SK-N-SH (cell line): ENCODE data around the gene PBX2. TPM values are rescaled to one million over a fixed set of nuclear protein-coding genes. Genes with fewer than 3 reads are reported as not detected.

Experiments used
- CTCF ChIA-PET: fragments of 300-600, 350-600 bp; formaldehyde crosslinking; extraction: SDS; loops from one replicate; lab custom pipeline; 2021; lab: Yijun Ruan, JAX
- POLR2A ChIA-PET: fragments of 350-600 bp; sonication (Branson Sonifier 250); formaldehyde crosslinking; extraction: SDS; loops from one replicate; lab custom pipeline; 2020; ENCODE audit warnings: antibody characterized with exemption, inconsistent platforms; lab: Yijun Ruan, JAX
- DNase-seq: peaks from one replicate; pipeline ENCODE4 v3.0.0; 2012
- H2AFZ ChIP-seq: fragments of 200-600 bp; sonication (generic); 2 replicates; pipeline ENCODE4 v1.8.1; 2016; ENCODE audit warnings: antibody characterized with exemption, mild to moderate bottlenecking, low read depth
- H3F3A ChIP-seq: fragments of 200-600 bp; sonication (generic); replicated peaks from 2 replicates; pipeline ENCODE3; 2016; ENCODE audit warnings: antibody characterized with exemption, mild to moderate bottlenecking; ENCODE audit not compliant: insufficient read depth
- H3K27ac ChIP-seq, 2 experiments: fragments of 200-500 bp in 1 of 2; fragments of 200-600 bp in 1 of 2; sonication (Bioruptor generic) in 1 of 2; sonication (generic), shearing (Covaris generic) in 1 of 2; 2 replicates each; pipeline versions ENCODE4 v1.5.1 to v1.6.1; 2014 to 2016; ENCODE audit warnings: low read depth in 2 of 2, inconsistent platforms in 1 of 2, low read length in 1 of 2, mild to moderate bottlenecking in 1 of 2, mixed read lengths in 1 of 2
- H3K27me3 ChIP-seq: fragments of 200-600 bp; sonication (generic), shearing (Covaris generic); 2 replicates; pipeline ENCODE4 v1.6.1; 2016; ENCODE audit warnings: mixed run types; ENCODE audit not compliant: insufficient read depth
- H3K36me3 ChIP-seq, 2 experiments: fragments of 200-500 bp in 1 of 2; fragments of 200-600 bp in 1 of 2; sonication (Bioruptor generic) in 1 of 2; sonication (generic) in 1 of 2; replicated peaks in 1 of 2; 2 replicates each; pipeline versions ENCODE3 to v1.5.1; 2014 to 2016; ENCODE audit warnings: low read length in 1 of 2, mild to moderate bottlenecking in 1 of 2; ENCODE audit not compliant: insufficient read depth in 2 of 2, control insufficient read depth in 1 of 2
- H3K4me1 ChIP-seq, 2 experiments: fragments of 200-500 bp in 1 of 2; fragments of 200-600 bp in 1 of 2; sonication (Bioruptor generic) in 1 of 2; sonication (generic), shearing (Covaris generic) in 1 of 2; 2 replicates each; pipeline versions ENCODE4 v1.5.1 to v1.6.1; 2014 to 2016; ENCODE audit warnings: low read depth in 1 of 2, low read length in 1 of 2, mixed run types in 1 of 2; ENCODE audit not compliant: insufficient read depth in 2 of 2, control insufficient read depth in 1 of 2
- H3K4me2 ChIP-seq: fragments of 200-600 bp; sonication (generic), shearing (Covaris generic); 2 replicates; pipeline ENCODE4 v1.6.1; 2017; ENCODE audit warnings: mixed run types
- H3K4me3 ChIP-seq, 2 experiments: fragments of 200-500 bp in 1 of 2; fragments of 200-600 bp in 1 of 2; sonication (Bioruptor generic) in 1 of 2; sonication (generic), shearing (Covaris generic) in 1 of 2; 2 replicates each; pipeline versions ENCODE4 v1.5.1 to v1.8.1; 2014 to 2016; ENCODE audit warnings: low read depth in 2 of 2, inconsistent platforms in 1 of 2, low read length in 1 of 2, mild to moderate bottlenecking in 1 of 2, mixed read lengths in 1 of 2, moderate library complexity in 1 of 2
- H3K79me2 ChIP-seq: fragments of 200-600 bp; sonication (generic); 2 replicates; pipeline ENCODE4 v1.8.1; 2017; ENCODE audit warnings: mild to moderate bottlenecking; ENCODE audit not compliant: insufficient read depth
- H3K9ac ChIP-seq: fragments of 200-600 bp; sonication (generic); 2 replicates; pipeline ENCODE4 v1.6.1; 2017; ENCODE audit warnings: mixed run types
- H3K9me2 ChIP-seq: fragments of 200-600 bp; sonication (generic); 2 replicates; pipeline ENCODE4 v1.6.1; 2017; ENCODE audit warnings: mixed run types
- H3K9me3 ChIP-seq: fragments of 200-600 bp; sonication (generic); 2 replicates; pipeline ENCODE4 v1.6.1; 2017; ENCODE audit warnings: mixed run types, mild to moderate bottlenecking, moderate library complexity
- H4K20me1 ChIP-seq: fragments of 200-600 bp; sonication (generic); 2 replicates; pipeline ENCODE4 v1.6.1; 2017; ENCODE audit warnings: mild to moderate bottlenecking, mixed run types; ENCODE audit not compliant: insufficient read depth
- EP300 ChIP-seq, 2 experiments: IDR thresholded peaks; 2 replicates each; pipeline versions ENCODE4 v1.4.0 to v1.6.1; 2012; ENCODE audit warnings: borderline replicate concordance in 1 of 2, low read depth in 1 of 2, low read length in 1 of 2
- FOSL2 ChIP-seq: IDR thresholded peaks from 2 replicates; pipeline ENCODE4 v1.4.0; 2012; ENCODE audit warnings: low read depth, mild to moderate bottlenecking, moderate library complexity, borderline replicate concordance
- GABPA ChIP-seq: IDR thresholded peaks from 2 replicates; pipeline ENCODE4 v1.4.0; 2012; ENCODE audit warnings: low read depth, mild to moderate bottlenecking
- JUND ChIP-seq: IDR thresholded peaks from 2 replicates; pipeline ENCODE4 v1.4.0; 2012
- MXI1 ChIP-seq: IDR thresholded peaks from 2 replicates; pipeline ENCODE4 v1.6.1; 2012; ENCODE audit warnings: mild to moderate bottlenecking, low read depth, low read length, improper control_type of control experiment
- NFIC ChIP-seq: IDR thresholded peaks from 2 replicates; pipeline ENCODE4 v1.4.0; 2012; ENCODE audit warnings: borderline replicate concordance
- NRF1 ChIP-seq: IDR thresholded peaks from 2 replicates; pipeline ENCODE4 v1.6.1; 2012; ENCODE audit warnings: low read depth, mild to moderate bottlenecking, low read length
- RAD21 ChIP-seq: IDR thresholded peaks from 2 replicates; pipeline ENCODE4 v1.6.1; 2012; ENCODE audit warnings: mild to moderate bottlenecking, low read length
- RFX5 ChIP-seq: IDR thresholded peaks from 2 replicates; pipeline ENCODE4 v1.6.1; 2012; ENCODE audit warnings: mild to moderate bottlenecking, improper control_type of control experiment, low read length
- RXRA ChIP-seq: IDR thresholded peaks from 2 replicates; pipeline ENCODE4 v1.4.0; 2012; ENCODE audit warnings: low read depth, mild to moderate bottlenecking, borderline replicate concordance
- SIN3A ChIP-seq: IDR thresholded peaks from 2 replicates; pipeline ENCODE4 v1.6.1; 2012; ENCODE audit warnings: low read depth, mild to moderate bottlenecking, low read length, moderate library complexity, borderline replicate concordance
- TAF1 ChIP-seq: IDR thresholded peaks from 2 replicates; pipeline ENCODE4 v1.6.1; 2012; ENCODE audit warnings: low read depth, mild to moderate bottlenecking, low read length, moderate library complexity, borderline replicate concordance
- YY1 ChIP-seq: IDR thresholded peaks from 2 replicates; pipeline ENCODE4 v1.4.0; 2012; ENCODE audit warnings: low read depth, mild to moderate bottlenecking
- WGBS: methylation state at CpG from one replicate; pipeline ENCODE4 v1.1.6; 2017; ENCODE audit warnings: low lambda C conversion rate; 5-methylcytosine and 5-hydroxymethylcytosine counted together
- polyA plus RNA-seq, 3 experiments: library from polyadenylated mRNA; depleted of rRNA; stranded (reverse); fragments of >200 nt; gene quantifications; 2 replicates each; pipeline ENCODE4 v1.2.3, GENCODE V29; 2012
- TF ChIP-seq, protein P1 (sequence below): IDR thresholded peaks from 2 replicates; pipeline ENCODE4 v1.4.0; 2012; ENCODE audit warnings: low read depth
- TF ChIP-seq, protein P2 (sequence below): fragments of 150-350 bp; IDR thresholded peaks from 2 replicates; pipeline ENCODE4 v1.6.1; 2017; ENCODE audit warnings: antibody characterized with exemption, low read length, low read depth, borderline replicate concordance
- TF ChIP-seq, protein P3 (sequence below): IDR thresholded peaks from 2 replicates; pipeline ENCODE4 v1.4.0; 2012; ENCODE audit warnings: low read depth, borderline replicate concordance
- TF ChIP-seq, protein P4 (sequence below): IDR thresholded peaks from 2 replicates; pipeline ENCODE4; 2012
- TF ChIP-seq, protein P5 (sequence below): fragments of 150-350 bp; IDR thresholded peaks from 2 replicates; pipeline ENCODE4 v1.6.1; 2016; ENCODE audit warnings: mild to moderate bottlenecking, low read depth, low read length

The PBX2 gene
- polyA plus RNA-seq, 1 of the 3 experiments (the other 2 are of a cell fraction): 74.5 TPM

DNA sequence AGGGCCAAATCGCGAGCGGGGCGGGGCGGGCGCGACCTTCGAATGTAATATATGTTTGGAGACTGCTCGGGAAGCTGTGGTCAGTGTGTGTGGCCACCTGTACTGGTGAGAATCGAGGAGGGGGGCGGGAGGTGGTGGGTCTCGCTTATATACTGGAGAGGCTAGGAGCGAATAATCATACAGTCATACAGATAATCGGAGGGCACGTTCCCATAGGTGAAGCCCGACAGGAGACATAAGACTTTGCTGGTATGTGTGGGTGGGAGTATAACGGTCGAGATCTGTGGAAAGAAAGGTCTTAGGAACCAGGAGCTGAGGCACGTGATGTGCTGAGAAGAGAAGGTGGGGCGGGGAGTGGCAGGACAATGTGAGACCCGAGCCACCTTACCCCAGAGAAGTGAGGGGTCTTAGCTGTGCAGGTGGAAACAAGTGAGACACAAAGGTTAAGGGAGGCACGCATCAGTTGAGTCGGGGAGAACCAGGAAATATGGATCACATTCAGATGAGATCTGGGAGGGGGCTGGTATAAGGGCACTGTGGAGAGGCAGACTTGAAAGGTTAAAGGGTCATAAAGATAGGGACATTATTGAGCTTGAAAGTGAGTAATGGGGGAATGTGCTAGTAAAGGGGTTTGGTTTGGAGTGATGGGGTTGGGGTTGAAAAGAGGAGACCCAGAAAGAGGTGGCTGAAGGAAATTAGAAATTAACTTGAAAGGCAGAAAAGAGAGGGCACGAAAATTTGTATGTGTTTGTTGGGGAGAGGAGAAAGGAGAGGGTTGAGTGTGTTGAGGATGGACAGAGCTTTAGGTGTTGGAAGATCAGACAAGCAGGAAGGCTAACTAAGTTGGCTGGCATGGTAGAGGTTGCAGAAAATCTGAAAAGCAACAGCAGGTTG lies 11.2 kb downstream of the PBX2 start:
- Histone ChIP-seq H4K20me1 (no peaks in the 10 kb centered on the region), H3K27ac (peak overlapping the region; percentile 66 to 98), H2AFZ (peak overlapping the region; percentile 85), H3K4me1 (peaks cover 12 to 33% of the 10 kb centered on the region in 2 experiments; a peak in 3 of 4 replicates), H3K79me2 (peaks cover 33% of the 10 kb centered on the region), H3K9ac (peak overlapping the region; percentile 84), H3F3A (peaks cover 10% of the 10 kb centered on the region), H3K27me3 (no peaks in the 10 kb centered on the region), H3K9me2 (no peaks in the 10 kb centered on the region), H3K4me3 (peak overlapping the region; percentile 84 to 99), H3K4me2 (peak overlapping the region; percentile 100), H3K36me3 (peaks cover 9 to 25% of the 10 kb centered on the region in 2 experiments), H3K9me3 (no peaks in the 10 kb centered on the region)
- peak; percentile 48 for DNase-seq
- TF ChIP-seq MXI1 (peak; percentile 72; the same call in 1 of the 2 replicates), RXRA (no peak), JUND (no peak)
- TF ChIP-seq, protein P1, sequence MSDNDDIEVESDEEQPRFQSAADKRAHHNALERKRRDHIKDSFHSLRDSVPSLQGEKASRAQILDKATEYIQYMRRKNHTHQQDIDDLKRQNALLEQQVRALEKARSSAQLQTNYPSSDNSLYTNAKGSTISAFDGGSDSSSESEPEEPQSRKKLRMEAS: peak; percentile 6; the same call in 1 of the 2 replicates
- TF ChIP-seq, protein P2, sequence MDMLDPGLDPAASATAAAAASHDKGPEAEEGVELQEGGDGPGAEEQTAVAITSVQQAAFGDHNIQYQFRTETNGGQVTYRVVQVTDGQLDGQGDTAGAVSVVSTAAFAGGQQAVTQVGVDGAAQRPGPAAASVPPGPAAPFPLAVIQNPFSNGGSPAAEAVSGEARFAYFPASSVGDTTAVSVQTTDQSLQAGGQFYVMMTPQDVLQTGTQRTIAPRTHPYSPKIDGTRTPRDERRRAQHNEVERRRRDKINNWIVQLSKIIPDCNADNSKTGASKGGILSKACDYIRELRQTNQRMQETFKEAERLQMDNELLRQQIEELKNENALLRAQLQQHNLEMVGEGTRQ: 0 out of 2 replicates have a peak, but pooled peaks have one; percentile 5
- TF ChIP-seq, protein P3, sequence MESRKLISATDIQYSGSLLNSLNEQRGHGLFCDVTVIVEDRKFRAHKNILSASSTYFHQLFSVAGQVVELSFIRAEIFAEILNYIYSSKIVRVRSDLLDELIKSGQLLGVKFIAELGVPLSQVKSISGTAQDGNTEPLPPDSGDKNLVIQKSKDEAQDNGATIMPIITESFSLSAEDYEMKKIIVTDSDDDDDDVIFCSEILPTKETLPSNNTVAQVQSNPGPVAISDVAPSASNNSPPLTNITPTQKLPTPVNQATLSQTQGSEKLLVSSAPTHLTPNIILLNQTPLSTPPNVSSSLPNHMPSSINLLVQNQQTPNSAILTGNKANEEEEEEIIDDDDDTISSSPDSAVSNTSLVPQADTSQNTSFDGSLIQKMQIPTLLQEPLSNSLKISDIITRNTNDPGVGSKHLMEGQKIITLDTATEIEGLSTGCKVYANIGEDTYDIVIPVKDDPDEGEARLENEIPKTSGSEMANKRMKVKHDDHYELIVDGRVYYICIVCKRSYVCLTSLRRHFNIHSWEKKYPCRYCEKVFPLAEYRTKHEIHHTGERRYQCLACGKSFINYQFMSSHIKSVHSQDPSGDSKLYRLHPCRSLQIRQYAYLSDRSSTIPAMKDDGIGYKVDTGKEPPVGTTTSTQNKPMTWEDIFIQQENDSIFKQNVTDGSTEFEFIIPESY: no peak
- ChIA-PET CTCF (interaction anchor here (0.8 to 1.0 kb wide), 2 partner anchors 24 to 61 kb away, joined by 3 read pairs; no protein-coding TSS in a partner anchor), POLR2A (interaction anchor here (1.5 to 4.1 kb wide), 2 partner anchors 11 to 17 kb away, joined by 6 to 22 read pairs; partner anchors contain the start of gene PBX2)
- 2% methylated on average over 24 of the region's 24 CpGs for WGBS

DNA sequence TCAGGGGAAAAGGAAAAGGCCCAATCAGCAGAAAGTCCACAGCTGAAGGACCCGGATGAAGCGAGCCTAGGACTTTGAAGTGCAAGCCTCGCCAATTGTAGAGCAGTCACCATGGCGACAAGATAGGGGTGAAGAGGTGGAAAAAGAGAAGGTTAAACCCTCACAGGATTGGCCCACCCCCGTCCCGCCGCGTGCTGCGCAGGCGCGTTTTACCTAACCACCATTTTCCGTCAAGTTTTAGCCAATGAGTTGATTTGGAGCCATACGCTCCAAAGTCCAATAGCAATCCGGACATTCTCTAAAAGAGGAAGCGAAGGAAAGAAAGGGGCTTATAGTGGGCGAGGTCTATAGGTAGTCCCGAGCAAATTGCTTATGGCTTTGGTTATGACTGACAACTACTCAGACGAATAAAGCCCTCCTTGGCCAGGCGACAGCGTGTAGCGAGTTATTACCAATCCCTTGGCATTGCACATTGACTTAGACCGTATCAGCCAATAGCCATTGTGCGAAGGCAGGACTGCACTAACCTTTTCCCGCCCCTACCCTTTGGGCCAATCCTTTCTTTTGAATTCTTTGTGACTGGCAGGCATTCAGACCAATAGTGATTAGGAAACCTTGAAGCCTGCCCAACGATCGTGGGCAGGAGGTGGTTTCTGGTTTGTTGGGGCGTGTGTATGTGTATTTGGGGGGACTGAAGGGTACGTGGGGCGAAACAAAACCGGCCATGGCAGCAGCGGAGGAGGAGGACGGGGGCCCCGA lies 12.0 kb downstream of the PBX2 start, which contains the start of gene RNF5:
Gene RNF5, plus strand, starts transcription at position 618 of the 759 bp plus-strand sequence. Its CDS starts 107 bp downstream, at position 725.
- H3F3A ChIP-seq: peaks cover 13% of the 10 kb centered on the region
- H3K9me3 ChIP-seq: no peaks in the 10 kb centered on the region
- peak within 1 kb of the TSS; percentile 98 to 99 for H3K27ac ChIP-seq
- POLR2A ChIA-PET: interaction anchor here (1.3 to 4.1 kb wide), 6 partner anchors 12 to 794 kb away, joined by 5 to 22 read pairs (median 6); partner anchors contain the start of genes ATF6B, FKBPL, PBX2 and PRRT1
- H3K79me2 ChIP-seq: peaks cover 40% of the 10 kb centered on the region
- H3K4me1 ChIP-seq: peaks cover 12 to 37% of the 10 kb centered on the region in 2 experiments; a peak in 3 of 4 replicates
- WGBS: under 1% methylated on average over 32 of the region's 33 CpGs
- H3K9ac ChIP-seq: peak within 1 kb of the TSS; percentile 84
- CTCF ChIA-PET: no interaction called here
- H3K27me3 ChIP-seq: no peaks in the 10 kb centered on the region
- H4K20me1 ChIP-seq: no peaks in the 10 kb centered on the region
- H3K9me2 ChIP-seq: no peaks in the 10 kb centered on the region
- H3K36me3 ChIP-seq: peaks cover 9 to 19% of the 10 kb centered on the region in 2 experiments
- peak within 1 kb of the TSS; percentile 88 for H2AFZ ChIP-seq
- peak within 1 kb of the TSS; percentile 100 for H3K4me2 ChIP-seq
- H3K4me3 ChIP-seq: peak within 1 kb of the TSS; percentile 84 to 99
- peak; percentile 92 for DNase-seq
- peak in 1 of 2 experiments; percentile 27; a peak in 1 of 4 replicates for TF ChIP-seq EP300 (IDR thresholded peaks at IDR 0.05; ENCODE audit: borderline replicate concordance in 1 of 2, low read depth in 1 of 2, low read length in 1 of 2)
- no peak for TF ChIP-seq NFIC
- TF ChIP-seq GABPA: peak; percentile 33
- peak; percentile 83; the same call in 1 of the 2 replicates for TF ChIP-seq RFX5
- peak; percentile 40 for TF ChIP-seq MXI1
- peak; percentile 52; the same call in 1 of the 2 replicates for TF ChIP-seq YY1
- TF ChIP-seq NRF1: peak; percentile 83
- no peak; the same call in 1 of the 2 replicates for TF ChIP-seq SIN3A
- TF ChIP-seq RAD21: no peak
- TF ChIP-seq, protein P4, sequence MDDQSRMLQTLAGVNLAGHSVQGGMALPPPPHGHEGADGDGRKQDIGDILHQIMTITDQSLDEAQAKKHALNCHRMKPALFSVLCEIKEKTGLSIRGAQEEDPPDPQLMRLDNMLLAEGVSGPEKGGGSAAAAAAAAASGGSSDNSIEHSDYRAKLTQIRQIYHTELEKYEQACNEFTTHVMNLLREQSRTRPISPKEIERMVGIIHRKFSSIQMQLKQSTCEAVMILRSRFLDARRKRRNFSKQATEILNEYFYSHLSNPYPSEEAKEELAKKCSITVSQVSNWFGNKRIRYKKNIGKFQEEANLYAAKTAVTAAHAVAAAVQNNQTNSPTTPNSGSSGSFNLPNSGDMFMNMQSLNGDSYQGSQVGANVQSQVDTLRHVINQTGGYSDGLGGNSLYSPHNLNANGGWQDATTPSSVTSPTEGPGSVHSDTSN: peak; percentile 99
- TF ChIP-seq, protein P5, sequence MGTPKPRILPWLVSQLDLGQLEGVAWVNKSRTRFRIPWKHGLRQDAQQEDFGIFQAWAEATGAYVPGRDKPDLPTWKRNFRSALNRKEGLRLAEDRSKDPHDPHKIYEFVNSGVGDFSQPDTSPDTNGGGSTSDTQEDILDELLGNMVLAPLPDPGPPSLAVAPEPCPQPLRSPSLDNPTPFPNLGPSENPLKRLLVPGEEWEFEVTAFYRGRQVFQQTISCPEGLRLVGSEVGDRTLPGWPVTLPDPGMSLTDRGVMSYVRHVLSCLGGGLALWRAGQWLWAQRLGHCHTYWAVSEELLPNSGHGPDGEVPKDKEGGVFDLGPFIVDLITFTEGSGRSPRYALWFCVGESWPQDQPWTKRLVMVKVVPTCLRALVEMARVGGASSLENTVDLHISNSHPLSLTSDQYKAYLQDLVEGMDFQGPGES: peak; percentile 91
- TF ChIP-seq FOSL2: no peak
- TF ChIP-seq TAF1: no peak
